HG02763 (cell line): ENCODE data around the gene RAB5A.
"Not testable (repeated sequence)": the region's sequence is repeated elsewhere in the genome, so short reads cannot be mapped to it uniquely, and the experiment has no call there.

Experiments
- ATAC-seq: cut with Tn5 transposase; IDR thresholded peaks from one replicate; pipeline ENCODE4 v1.9.1; 2021; ENCODE audit warnings: mild to moderate bottlenecking, moderate library complexity; ENCODE audit not compliant: unreplicated experiment

The RAB5A gene

GRCh38 chr3:19947549-19948225 lies 790 bp downstream of the RAB5A start:
- peak; percentile 12 for ATAC-seq

- no peak for ATAC-seq
Observed at GRCh38 chr3:19948226-19948591, 1.3 kb downstream of the RAB5A start.

- ATAC-seq = no peak
Observed at GRCh38 chr3:19950316-19950715, 3.4 kb downstream of the RAB5A start.

- no peak for ATAC-seq
Observed at GRCh38 chr3:19954676-19955075, 7.8 kb downstream of the RAB5A start.

GRCh38 chr3:19957354-19957753 lies 10.5 kb downstream of the RAB5A start:
- ATAC-seq = not testable (repeated sequence)

- ATAC-seq = no peak
Observed at GRCh38 chr3:19959505-19959904, 12.6 kb downstream of the RAB5A start.

- ATAC-seq = no peak
Observed at GRCh38 chr3:19960696-19961095, 13.8 kb downstream of the RAB5A start.

GRCh38 chr3:19961960-19962359 lies 15.1 kb downstream of the RAB5A start:
- no peak for ATAC-seq

GRCh38 chr3:19967208-19967607 lies 20.3 kb downstream of the RAB5A start:
- no peak for ATAC-seq

GRCh38 chr3:19967812-19968211 lies 20.9 kb downstream of the RAB5A start:
- no peak for ATAC-seq

GRCh38 chr3:19970327-19970726 lies 23.4 kb downstream of the RAB5A start:
- no peak for ATAC-seq

- ATAC-seq = no peak
Observed at GRCh38 chr3:19972054-19972453, 25.2 kb downstream of the RAB5A start.

- ATAC-seq = not testable (repeated sequence)
Observed at GRCh38 chr3:19988904-19989303, 42.0 kb downstream of the RAB5A start.

- ATAC-seq = no peak
Observed at GRCh38 chr3:19994796-19995195, 47.9 kb downstream of the RAB5A start.

- ATAC-seq = no peak
Observed at GRCh38 chr3:19997502-19997901, 50.6 kb downstream of the RAB5A start.

- ATAC-seq = no peak
Observed at GRCh38 chr3:20001932-20002331, 55.0 kb downstream of the RAB5A start.

GRCh38 chr3:20007960-20008359 lies 61.1 kb downstream of the RAB5A start:
- no peak for ATAC-seq

GRCh38 chr3:20008646-20009045 lies 61.7 kb downstream of the RAB5A start:
- ATAC-seq = no peak

GRCh38 chr3:20012164-20012563 lies 65.3 kb downstream of the RAB5A start, which contains the start of gene PP2D1:
TSS of gene PP2D1 (minus strand) at chr3:20012264. CDS start at chr3:20012072, 192 bp downstream.
- no peak for ATAC-seq

GRCh38 chr3:20013396-20013795 lies 66.5 kb downstream of the RAB5A start:
- ATAC-seq = no peak

- ATAC-seq = no peak
Observed at GRCh38 chr3:20015525-20015924, 68.6 kb downstream of the RAB5A start.

GRCh38 chr3:20016076-20016475 lies 69.2 kb downstream of the RAB5A start:
- ATAC-seq = not testable (repeated sequence)

GRCh38 chr3:20022954-20023622 lies 76.2 kb downstream of the RAB5A start:
- ATAC-seq = no peak
